Esophagus squamous epithelium (tissue), 5 donors: Measurements from ENCODE around the gene STXBP5L. TPM values are rescaled to one million over a fixed set of nuclear protein-coding genes. Genes with fewer than 3 reads are reported as not detected.
"Not testable (repeated sequence)": the region's sequence is repeated elsewhere in the genome, so short reads cannot be mapped to it uniquely, and the experiment has no call there.

Experiments
- DNase-seq: peaks from one replicate; lab custom pipeline; 2025; lab: John Stamatoyannopoulos, UW
- H3K27ac ChIP-seq, 4 donors: fragments of 200-600 bp; sonication (generic); one replicate each; pipeline ENCODE4 v1.5.1; 2016 to 2019; ENCODE audit warnings: mild to moderate bottlenecking in 1 of 4
- H3K27me3 ChIP-seq, 4 donors: fragments of 200-600 bp; sonication (generic); 1 replicate in 3 of 4; 2 replicates in 1 of 4; pipeline versions ENCODE4 v1.5.1 to v1.6.0; 2017 to 2021; ENCODE audit warnings: antibody characterized with exemption in 1 of 4
- H3K36me3 ChIP-seq, 3 donors: fragments of 200-600 bp; sonication (generic); one replicate each; pipeline ENCODE4 v1.5.1; 2016 to 2019
- H3K4me1 ChIP-seq, 3 donors: fragments of 200-600 bp; sonication (generic); one replicate each; pipeline ENCODE4 v1.5.1; 2017 to 2019
- H3K4me3 ChIP-seq, 4 donors: fragments of 200-600 bp; sonication (generic); 1 replicate in 3 of 4; 2 replicates in 1 of 4; pipeline ENCODE4 v1.5.1; 2016 to 2019; ENCODE audit warnings: mild to moderate bottlenecking in 2 of 4, moderate library complexity in 1 of 4
- H3K9me3 ChIP-seq, 3 donors: fragments of 200-600 bp; sonication (generic); one replicate each; pipeline ENCODE4 v1.5.1; 2016 to 2019
- POLR2A ChIP-seq, 4 donors: fragments of 450-650 bp; IDR thresholded peaks; one replicate each; pipeline ENCODE4 v1.6.1; 2017; ENCODE audit warnings: antibody characterized with exemption in 4 of 4, mild to moderate bottlenecking in 4 of 4, moderate library complexity in 3 of 4
- WGBS, 2 donors: methylation state at CpG; one replicate each; pipeline ENCODE4 v1.1.5; 2018; 5-methylcytosine and 5-hydroxymethylcytosine counted together
- intact Hi-C: fragments of 100-400 bp; cut with DNase I; formaldehyde crosslinking; loops from one replicate; pipeline ENCODE4 v1.15.0; 2022
- total RNA-seq, 4 donors: library from RNA; depleted of rRNA; stranded (reverse); fragments of >200 nt; gene quantifications; one replicate each; pipeline ENCODE4 v1.1.0, GENCODE V29; 2016
- TF ChIP-seq, protein P1 (sequence below), 6 experiments: fragments of 450-650 bp in 4 of 6; fragments of 200-600 bp in 2 of 6; sonication (generic) in 2 of 6; IDR thresholded peaks; one replicate each; pipeline ENCODE4 v1.5.1; 2016 to 2019; ENCODE audit warnings: antibody characterized with exemption in 6 of 6, mild to moderate bottlenecking in 4 of 6, moderate library complexity in 4 of 6
- donor health status: DM: yes; HTN: yes; CAD: no.

Gene STXBP5L
- total RNA-seq, 4 donors from 2014 or later, result 0.04 to 1.9 (median 0.18) TPM; not detected in 1

DNA sequence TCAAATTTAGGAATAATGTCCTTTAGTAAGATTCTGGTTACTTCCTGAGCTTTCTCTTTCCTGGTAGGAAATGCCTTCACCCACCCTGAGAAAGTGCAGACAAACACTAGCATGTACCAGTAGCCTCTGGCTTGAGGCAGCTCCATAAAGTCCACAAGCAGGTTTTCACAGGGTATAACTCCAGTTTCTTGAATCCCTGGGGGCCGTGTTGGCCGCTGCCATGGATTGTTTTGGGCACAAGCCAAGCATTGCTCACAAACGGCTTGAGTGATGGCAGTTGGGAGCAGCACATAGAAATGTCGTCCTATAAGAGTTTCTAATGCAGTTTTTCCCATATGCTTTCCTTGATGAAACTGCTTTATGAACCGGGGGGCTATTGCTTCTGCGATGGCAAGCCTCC, 164.1 kb downstream of the STXBP5L start:
- Histone ChIP-seq H3K4me3 (no peak overlapping the region), H3K27ac (no peak overlapping the region), H3K9me3 (no peaks in the 10 kb centered on the region), H3K4me1 (no peaks in the 10 kb centered on the region), H3K36me3 (no peaks in the 10 kb centered on the region), H3K27me3 (no peaks in the 10 kb centered on the region)
- no peak for TF ChIP-seq POLR2A (IDR thresholded peaks at IDR 0.05)
- TF ChIP-seq, protein P1, sequence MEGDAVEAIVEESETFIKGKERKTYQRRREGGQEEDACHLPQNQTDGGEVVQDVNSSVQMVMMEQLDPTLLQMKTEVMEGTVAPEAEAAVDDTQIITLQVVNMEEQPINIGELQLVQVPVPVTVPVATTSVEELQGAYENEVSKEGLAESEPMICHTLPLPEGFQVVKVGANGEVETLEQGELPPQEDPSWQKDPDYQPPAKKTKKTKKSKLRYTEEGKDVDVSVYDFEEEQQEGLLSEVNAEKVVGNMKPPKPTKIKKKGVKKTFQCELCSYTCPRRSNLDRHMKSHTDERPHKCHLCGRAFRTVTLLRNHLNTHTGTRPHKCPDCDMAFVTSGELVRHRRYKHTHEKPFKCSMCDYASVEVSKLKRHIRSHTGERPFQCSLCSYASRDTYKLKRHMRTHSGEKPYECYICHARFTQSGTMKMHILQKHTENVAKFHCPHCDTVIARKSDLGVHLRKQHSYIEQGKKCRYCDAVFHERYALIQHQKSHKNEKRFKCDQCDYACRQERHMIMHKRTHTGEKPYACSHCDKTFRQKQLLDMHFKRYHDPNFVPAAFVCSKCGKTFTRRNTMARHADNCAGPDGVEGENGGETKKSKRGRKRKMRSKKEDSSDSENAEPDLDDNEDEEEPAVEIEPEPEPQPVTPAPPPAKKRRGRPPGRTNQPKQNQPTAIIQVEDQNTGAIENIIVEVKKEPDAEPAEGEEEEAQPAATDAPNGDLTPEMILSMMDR (IDR thresholded peaks at IDR 0.05), result no peak
- intact Hi-C loops, result no loop called here
- DNase-seq, result no peak
- 46 to 53% methylated on average over 5 to 6 of the region's 6 CpGs for WGBS, 2 donors

DNA sequence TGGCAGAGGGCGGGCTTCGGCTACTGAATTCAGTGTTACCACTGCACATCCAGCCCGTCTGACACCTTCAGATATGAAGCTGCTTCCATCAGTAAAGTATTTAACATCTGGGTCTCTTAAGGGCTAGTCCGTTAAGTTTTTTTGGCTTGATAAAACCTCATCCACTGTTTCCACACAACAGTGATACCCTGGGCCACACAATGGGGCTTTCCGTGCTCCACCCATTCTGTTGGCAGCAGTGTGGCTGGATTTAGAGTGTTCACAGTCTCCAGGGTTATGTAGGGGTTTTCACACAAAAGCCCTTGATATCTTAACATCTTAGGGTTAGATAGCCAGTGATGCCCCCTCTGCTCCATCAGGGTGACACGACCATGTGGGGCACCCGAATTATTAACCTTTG, 165.0 kb downstream of the STXBP5L start:
- intact Hi-C loops, result no loop called here
- no peak overlapping the region for H3K4me3 ChIP-seq
- H3K4me1 ChIP-seq, result no peaks in the 10 kb centered on the region
- TF ChIP-seq, protein P1 (IDR thresholded peaks at IDR 0.05), result no peak
- no peak for TF ChIP-seq POLR2A (IDR thresholded peaks at IDR 0.05)
- no peaks in the 10 kb centered on the region for H3K9me3 ChIP-seq
- no peaks in the 10 kb centered on the region for H3K36me3 ChIP-seq
- 65 to 72% methylated on average over 5 to 6 of the region's 7 CpGs for WGBS, 2 donors
- H3K27ac ChIP-seq, result no peak overlapping the region
- DNase-seq, result no peak
- no peaks in the 10 kb centered on the region for H3K27me3 ChIP-seq

DNA sequence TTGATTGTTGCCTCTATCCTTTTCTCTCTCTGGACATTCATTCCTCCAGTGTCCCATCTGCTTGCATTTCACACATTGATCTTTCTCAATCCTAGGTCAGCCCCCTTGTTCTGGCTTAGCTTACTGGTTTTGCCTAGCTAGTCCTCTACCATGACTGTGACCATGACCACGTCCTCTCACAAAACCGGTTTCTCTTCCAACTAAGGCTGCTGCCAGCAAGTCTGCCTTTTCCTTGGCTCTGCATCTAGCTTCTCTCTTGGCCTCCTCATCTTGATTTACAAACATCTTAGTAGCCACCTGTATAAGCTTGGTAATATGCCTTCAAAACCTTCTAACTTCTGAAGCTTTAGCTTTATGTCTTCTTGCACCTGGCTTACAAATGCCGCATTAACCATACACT, 167.2 kb downstream of the STXBP5L start:
- no peak for DNase-seq
- 77 to 82% methylated on average over 3 of the region's 3 CpGs for whole genome bisulfite sequencing, 2 donors

DNA sequence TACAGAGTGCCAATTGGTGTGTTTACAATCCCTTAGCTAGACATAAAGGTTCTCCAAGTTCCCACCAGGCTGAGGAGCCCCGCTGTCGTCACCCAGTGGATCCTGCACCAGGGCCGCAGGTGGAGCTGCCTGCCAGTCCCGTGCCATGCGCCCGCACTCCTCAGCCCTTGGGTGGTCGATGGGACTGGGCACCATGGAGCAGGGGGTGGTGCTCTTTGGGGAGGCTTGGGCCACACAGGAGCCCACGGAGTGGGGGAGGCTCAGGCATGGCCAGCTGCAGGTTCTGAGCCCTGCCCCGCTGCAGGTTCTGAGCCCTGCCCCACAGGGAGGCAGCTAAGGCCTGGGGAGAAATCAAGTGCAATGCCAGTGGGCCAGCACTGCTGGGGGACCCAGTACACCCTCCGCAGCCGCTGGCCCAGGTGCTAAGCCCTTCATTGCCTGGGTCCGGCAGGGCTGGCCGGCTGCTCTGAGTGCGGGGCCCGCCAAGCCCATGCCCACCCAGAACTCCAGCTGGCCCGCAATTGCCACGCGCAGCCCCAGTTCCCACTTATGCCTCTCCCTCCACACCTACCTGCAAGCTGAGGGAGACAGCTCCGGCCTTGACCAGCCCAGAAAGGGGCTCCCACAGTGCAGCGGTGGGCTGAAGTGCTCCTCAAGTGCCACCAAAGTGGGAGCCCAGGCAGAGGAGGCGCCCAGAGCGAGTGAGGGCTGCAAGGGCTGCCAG, 170.5 kb downstream of the STXBP5L start:
- 93 to 94% methylated on average over 3 to 8 of the region's 22 CpGs for WGBS, 2 donors
- intact Hi-C loops, H3K9me3 ChIP-seq, DNase-seq, H3K4me1 ChIP-seq, H3K27ac ChIP-seq, H3K27me3 ChIP-seq, H3K4me3 ChIP-seq, H3K36me3 ChIP-seq: not testable (repeated sequence)

More for the DNA sequence above, 167.2 kb downstream of the STXBP5L start:
- Histone ChIP-seq H3K27ac (no peak overlapping the region), H3K4me3 (no peak overlapping the region), H3K4me1 (no peaks in the 10 kb centered on the region), H3K9me3 (no peaks in the 10 kb centered on the region), H3K27me3 (no peaks in the 10 kb centered on the region), H3K36me3 (no peaks in the 10 kb centered on the region)
- intact Hi-C loops, result no loop called here
- no peak for TF ChIP-seq POLR2A (IDR thresholded peaks at IDR 0.05)
- TF ChIP-seq, protein P1 (IDR thresholded peaks at IDR 0.05), result no peak

DNA sequence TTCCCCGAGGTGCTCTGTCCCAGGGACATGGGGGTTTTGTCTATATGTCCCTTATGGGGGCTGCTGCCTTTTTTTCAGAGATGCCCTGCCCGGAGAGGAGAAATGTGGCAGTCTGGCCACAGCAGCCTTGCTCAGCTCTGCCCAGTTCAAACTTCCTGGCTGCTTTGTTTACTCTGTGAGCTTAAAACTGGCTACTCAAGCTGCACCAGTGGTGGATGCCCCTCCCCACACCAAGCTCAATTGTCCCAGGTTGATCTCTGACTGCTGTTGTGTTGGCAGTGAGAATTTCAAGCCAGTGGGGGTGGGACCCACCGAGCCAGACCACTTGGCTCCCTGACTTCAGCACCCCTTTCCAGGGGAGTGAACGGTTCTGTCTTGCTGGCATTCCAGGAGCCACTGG, 188.9 kb downstream of the STXBP5L start:
- TF ChIP-seq POLR2A (IDR thresholded peaks at IDR 0.05), result no peak
- TF ChIP-seq, protein P1 (IDR thresholded peaks at IDR 0.05), result no peak
- Histone ChIP-seq H3K4me1 (no peaks in the 10 kb centered on the region), H3K27me3 (no peaks in the 10 kb centered on the region), H3K4me3 (no peak overlapping the region), H3K27ac (no peak overlapping the region), H3K9me3 (no peaks in the 10 kb centered on the region), H3K36me3 (no peaks in the 10 kb centered on the region)
- intact Hi-C loops, result no loop called here
- WGBS, 2 donors, result 36 to 65% methylated on average over 2 to 4 of the region's 4 CpGs
- no peak for DNase-seq

DNA sequence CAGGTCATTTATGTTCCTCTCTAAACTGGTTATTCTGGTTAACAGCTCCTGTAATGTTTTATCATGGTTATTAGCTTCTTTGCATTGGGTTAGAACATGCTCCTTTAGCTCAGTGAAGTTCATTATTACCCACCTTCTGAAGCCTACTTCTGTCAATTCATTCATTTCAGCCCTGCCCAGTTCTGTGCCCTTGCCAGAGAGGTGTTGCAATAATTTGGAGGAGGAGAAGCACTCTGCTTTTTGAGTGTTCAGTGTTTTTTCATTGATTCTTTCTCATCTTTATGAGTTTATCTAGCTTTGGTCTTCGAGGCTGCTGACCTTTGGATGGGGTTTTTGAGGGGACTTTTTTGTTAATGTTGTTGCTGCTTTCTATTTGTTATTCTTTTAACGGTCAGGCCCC, 203.1 kb downstream of the STXBP5L start:
- DNase-seq, H3K4me3 ChIP-seq, H3K36me3 ChIP-seq, H3K9me3 ChIP-seq, intact Hi-C loops, H3K4me1 ChIP-seq, H3K27me3 ChIP-seq, H3K27ac ChIP-seq: not testable (repeated sequence)
- 41 to 56% methylated on average over 2 of the region's 2 CpGs for WGBS, 2 donors
